Measurements from ENCODE around the gene SPECC1L. TPM values are rescaled to one million over a fixed set of nuclear protein-coding genes. Genes with fewer than 3 reads are reported as not detected.

The SPECC1L gene
- total RNA-seq, 1 donor from 2014 or later, result 21.9 TPM

DNA sequence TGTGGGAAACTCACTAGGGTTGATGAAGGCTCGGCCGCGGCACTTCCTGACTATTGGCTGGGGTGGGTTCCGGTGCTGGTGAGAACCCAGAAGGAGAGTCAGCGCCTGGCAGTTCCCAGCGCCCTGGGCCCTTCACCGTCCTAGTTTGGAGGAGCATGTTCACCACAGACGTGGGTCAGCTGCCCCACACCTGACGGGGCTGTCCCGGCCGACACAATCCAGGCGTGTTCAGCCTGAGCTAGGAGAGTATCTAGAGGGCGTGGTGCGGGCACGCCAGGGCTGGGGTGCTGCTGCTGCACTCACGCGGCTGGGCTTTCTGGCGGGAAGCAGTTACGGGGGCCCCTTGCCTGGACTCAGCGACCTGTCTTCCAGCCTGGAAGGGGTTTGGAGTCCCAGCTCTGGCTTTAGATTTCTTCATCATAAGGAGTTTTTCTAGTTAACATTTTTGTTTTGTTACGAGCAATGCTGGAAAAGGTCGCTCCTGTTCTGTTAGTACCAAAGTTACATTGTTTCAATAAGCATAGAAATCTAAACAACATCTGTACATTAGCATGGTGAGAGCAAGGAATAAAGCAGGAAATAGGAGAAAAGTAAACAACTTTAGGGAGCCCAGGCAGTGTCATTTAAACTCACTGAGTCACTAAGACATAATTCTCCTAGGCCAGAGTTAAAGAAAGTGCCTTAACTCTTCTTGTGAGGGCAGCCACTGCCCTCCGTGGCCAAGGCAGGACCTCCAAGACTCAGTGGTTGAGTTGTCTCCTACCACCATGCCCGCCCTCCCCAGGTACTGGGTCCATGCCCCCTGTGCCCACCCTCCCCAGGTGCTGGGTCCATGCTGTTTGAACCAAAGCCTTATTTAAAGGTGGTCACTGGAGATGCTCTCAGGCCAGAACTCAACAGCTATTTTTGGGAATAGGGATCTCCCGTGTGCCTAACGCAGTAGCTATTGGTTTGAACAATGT is 144.6 kb downstream of the SPECC1L start:
- peaks cover 26 to 39% (median 33%) of the 10 kb centered on the region in 3 donors for H3K36me3 ChIP-seq (ENCODE audit: control insufficient read depth in 3 of 3, insufficient read depth in 3 of 3, low read length in 3 of 3)
- no peak overlapping the region for H3K4me3 ChIP-seq (ENCODE audit: low read length in 3 of 3)
- no peaks in the 10 kb centered on the region for H3K27me3 ChIP-seq (ENCODE audit: control insufficient read depth in 3 of 3, insufficient read depth in 3 of 3, low read length in 3 of 3)
- no peak overlapping the region for H3K9ac ChIP-seq (ENCODE audit: low read depth in 1 of 3, low read length in 3 of 3)
- peaks cover 5 to 13% (median 10%) of the 10 kb centered on the region in 3 donors for H3K4me1 ChIP-seq (ENCODE audit: control insufficient read depth in 3 of 3, insufficient read depth in 3 of 3, low read length in 3 of 3)
- H3K27ac ChIP-seq (ENCODE audit: low read depth, low read length), result no peak overlapping the region
- H3K9me3 ChIP-seq (ENCODE audit: control insufficient read depth in 3 of 3, low read length in 3 of 3), result no peaks in the 10 kb centered on the region

DNA sequence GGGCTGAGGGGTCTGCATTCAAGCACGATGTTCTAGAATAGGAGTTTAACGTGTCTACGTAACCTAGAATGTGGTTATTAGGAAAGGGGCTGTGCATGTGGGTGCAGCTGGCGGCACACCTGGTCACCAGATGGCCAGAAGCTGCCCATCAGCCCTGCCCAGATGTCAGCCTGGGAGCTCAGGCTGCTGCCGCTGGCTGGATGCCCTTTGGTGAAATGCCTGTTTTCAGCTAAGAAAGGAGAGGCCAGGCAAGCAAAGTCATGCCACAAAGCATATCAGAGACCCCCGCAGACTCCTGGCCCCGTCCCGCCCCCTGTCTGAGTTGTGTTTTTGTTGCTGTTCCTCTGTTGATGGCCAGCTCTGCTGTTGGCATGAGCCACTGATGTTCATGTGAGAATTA is 145.5 kb downstream of the SPECC1L start:
- Histone ChIP-seq H3K9ac (ENCODE audit: low read depth in 1 of 3, low read length in 3 of 3) (no peak overlapping the region), H3K36me3 (ENCODE audit: control insufficient read depth in 3 of 3, insufficient read depth in 3 of 3, low read length in 3 of 3) (peaks cover 26 to 35% (median 33%) of the 10 kb centered on the region in 3 donors), H3K4me1 (ENCODE audit: control insufficient read depth in 3 of 3, insufficient read depth in 3 of 3, low read length in 3 of 3) (peaks cover 13 to 21% (median 18%) of the 10 kb centered on the region in 3 donors), H3K4me3 (ENCODE audit: low read length in 3 of 3) (no peak overlapping the region), H3K27ac (ENCODE audit: low read depth, low read length) (no peak overlapping the region), H3K27me3 (ENCODE audit: control insufficient read depth in 3 of 3, insufficient read depth in 3 of 3, low read length in 3 of 3) (peaks cover 0 to 3% (median 0%) of the 10 kb centered on the region in 3 donors), H3K9me3 (ENCODE audit: control insufficient read depth in 3 of 3, low read length in 3 of 3) (no peaks in the 10 kb centered on the region)

DNA sequence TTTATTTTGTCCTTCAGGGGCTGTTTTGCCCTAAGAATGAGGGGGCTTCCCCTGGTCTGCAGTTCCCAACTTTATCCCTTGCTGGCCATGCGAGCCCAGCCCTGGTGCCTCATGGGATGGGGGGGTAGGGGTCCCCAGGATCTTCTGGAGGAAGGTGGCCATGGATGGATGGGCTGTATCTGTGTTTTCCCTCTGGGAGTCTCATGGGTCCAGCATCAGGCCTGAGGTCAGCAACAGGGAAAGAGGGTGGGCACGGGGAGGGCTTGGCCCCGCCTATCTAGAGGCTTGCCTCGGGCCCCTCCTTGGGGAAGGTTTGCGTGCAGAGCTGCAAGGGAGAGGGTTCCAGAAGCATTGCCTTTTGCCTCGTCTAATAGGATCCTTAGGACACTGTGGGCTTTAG is 146.0 kb downstream of the SPECC1L start:
- H3K9me3 ChIP-seq (ENCODE audit: control insufficient read depth in 3 of 3, low read length in 3 of 3), result no peaks in the 10 kb centered on the region
- no peak overlapping the region for H3K4me3 ChIP-seq (ENCODE audit: low read length in 3 of 3)
- H3K27me3 ChIP-seq (ENCODE audit: control insufficient read depth in 3 of 3, insufficient read depth in 3 of 3, low read length in 3 of 3), result peaks cover 0 to 3% (median 0%) of the 10 kb centered on the region in 3 donors
- no peak overlapping the region for H3K27ac ChIP-seq (ENCODE audit: low read depth, low read length)
- H3K36me3 ChIP-seq (ENCODE audit: control insufficient read depth in 3 of 3, insufficient read depth in 3 of 3, low read length in 3 of 3), result peaks cover 24 to 34% (median 30%) of the 10 kb centered on the region in 3 donors
- no peak overlapping the region for H3K9ac ChIP-seq (ENCODE audit: low read depth in 1 of 3, low read length in 3 of 3)
- H3K4me1 ChIP-seq (ENCODE audit: control insufficient read depth in 3 of 3, insufficient read depth in 3 of 3, low read length in 3 of 3), result peaks cover 16 to 23% (median 22%) of the 10 kb centered on the region in 3 donors

DNA sequence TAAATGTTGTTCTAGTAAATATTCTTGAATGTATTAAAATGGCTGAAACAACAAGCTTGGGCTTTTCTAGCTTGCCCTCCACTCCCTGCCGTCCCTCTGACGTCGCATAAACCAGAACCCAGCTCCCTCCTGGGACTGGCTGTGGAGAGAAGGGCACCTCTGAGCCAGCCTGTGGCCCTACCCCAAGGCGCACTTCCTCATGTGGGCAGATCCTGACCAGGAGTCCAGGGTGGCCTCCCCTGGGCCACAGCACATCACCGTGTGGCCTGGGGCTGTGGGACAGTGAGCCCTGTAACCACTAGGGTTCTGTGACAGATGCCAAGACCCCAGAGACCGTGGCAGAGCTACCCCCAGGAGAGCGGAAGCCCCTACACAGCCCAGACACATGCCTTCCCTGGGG is 146.6 kb downstream of the SPECC1L start:
- peaks cover 23 to 30% (median 28%) of the 10 kb centered on the region in 3 donors for H3K36me3 ChIP-seq (ENCODE audit: control insufficient read depth in 3 of 3, insufficient read depth in 3 of 3, low read length in 3 of 3)
- H3K4me3 ChIP-seq (ENCODE audit: low read length in 3 of 3), result no peak overlapping the region
- H3K27ac ChIP-seq (ENCODE audit: low read depth, low read length), result no peak overlapping the region
- H3K27me3 ChIP-seq (ENCODE audit: control insufficient read depth in 3 of 3, insufficient read depth in 3 of 3, low read length in 3 of 3), result peaks cover 0 to 3% (median 0%) of the 10 kb centered on the region in 3 donors
- peaks cover 16 to 25% (median 23%) of the 10 kb centered on the region in 3 donors for H3K4me1 ChIP-seq (ENCODE audit: control insufficient read depth in 3 of 3, insufficient read depth in 3 of 3, low read length in 3 of 3)
- H3K9me3 ChIP-seq (ENCODE audit: control insufficient read depth in 3 of 3, low read length in 3 of 3), result no peaks in the 10 kb centered on the region
- H3K9ac ChIP-seq (ENCODE audit: low read depth in 1 of 3, low read length in 3 of 3), result no peak overlapping the region

DNA sequence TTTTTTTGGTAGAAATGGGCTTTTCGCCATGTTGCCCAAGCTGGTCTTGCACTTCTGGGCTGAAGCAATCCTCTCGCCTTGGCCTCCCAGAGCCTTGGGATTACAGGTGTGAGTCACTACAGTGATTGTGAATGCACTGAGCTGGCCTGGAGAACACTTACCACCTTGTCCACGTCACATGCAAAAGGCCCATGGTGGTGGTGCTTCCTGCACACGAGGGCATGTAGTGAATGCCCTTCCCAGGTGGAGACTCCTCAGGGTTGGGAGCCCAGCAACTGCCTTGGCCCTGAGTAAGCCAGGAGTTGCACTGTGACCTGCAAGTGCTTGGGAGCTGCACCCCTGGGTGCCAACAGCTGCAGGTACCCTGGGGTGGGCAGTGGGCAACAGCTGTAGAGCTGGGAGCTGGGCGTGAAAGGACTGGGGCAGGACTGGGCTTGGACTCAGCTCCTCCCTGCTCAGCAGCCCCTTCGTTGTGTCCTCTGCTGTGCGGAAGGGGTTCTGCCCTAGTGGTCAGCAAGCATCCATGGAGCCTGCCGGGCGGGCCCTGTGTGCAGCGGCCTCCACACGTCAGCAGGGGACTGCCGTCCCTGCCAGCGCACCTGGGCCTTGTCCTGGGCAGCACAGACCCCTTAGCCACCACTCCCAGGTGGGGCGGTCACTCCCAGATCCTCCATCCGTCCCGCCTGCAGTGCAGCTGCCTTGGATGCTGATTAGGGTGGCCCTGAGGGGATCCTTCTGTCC is 147.4 kb downstream of the SPECC1L start:
- H3K27ac ChIP-seq (ENCODE audit: low read depth, low read length), result no peak overlapping the region
- peaks cover 16 to 26% (median 25%) of the 10 kb centered on the region in 3 donors for H3K4me1 ChIP-seq (ENCODE audit: control insufficient read depth in 3 of 3, insufficient read depth in 3 of 3, low read length in 3 of 3)
- H3K9ac ChIP-seq (ENCODE audit: low read depth in 1 of 3, low read length in 3 of 3), result no peak overlapping the region
- H3K36me3 ChIP-seq (ENCODE audit: control insufficient read depth in 3 of 3, insufficient read depth in 3 of 3, low read length in 3 of 3), result peaks cover 20 to 25% (median 24%) of the 10 kb centered on the region in 3 donors
- no peak overlapping the region for H3K4me3 ChIP-seq (ENCODE audit: low read length in 3 of 3)
- no peaks in the 10 kb centered on the region for H3K9me3 ChIP-seq (ENCODE audit: control insufficient read depth in 3 of 3, low read length in 3 of 3)
- H3K27me3 ChIP-seq (ENCODE audit: control insufficient read depth in 3 of 3, insufficient read depth in 3 of 3, low read length in 3 of 3), result peaks cover 0 to 3% (median 0%) of the 10 kb centered on the region in 3 donors

DNA sequence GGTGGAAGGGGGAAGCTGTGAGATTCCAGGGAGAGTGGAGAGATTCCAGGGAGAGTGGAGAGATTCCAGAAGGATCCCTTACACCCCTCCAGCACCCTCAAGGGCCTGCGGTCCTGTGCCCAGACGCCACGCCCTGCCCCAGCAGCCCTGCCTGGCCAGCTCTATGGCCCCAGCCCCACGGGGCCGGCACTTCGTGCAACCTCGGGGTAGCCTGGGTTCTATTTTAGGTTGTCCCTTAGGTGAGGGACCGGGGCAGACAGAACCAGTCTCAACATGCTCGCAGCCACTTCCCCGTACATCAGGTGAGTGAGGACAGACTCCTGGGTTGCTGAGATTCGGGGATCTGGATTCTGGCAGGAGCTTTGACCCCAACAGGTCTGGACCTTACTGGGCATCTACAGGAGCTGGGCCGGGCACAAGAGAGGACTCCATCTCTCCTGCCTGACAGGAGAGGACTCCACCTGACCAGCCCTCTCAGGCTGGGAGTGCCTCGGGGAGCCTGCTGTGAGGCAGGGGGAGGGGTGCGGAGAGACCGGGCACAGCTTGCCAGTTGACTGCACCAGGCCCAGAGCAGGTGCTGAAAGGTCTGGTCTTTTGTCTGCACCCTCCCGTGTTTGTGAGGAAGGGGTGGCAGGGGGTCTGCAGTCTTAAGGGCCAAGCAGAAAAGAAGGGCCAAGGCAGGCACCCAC is 148.3 kb downstream of the SPECC1L start:
- H3K9me3 ChIP-seq (ENCODE audit: control insufficient read depth in 3 of 3, low read length in 3 of 3), result no peaks in the 10 kb centered on the region
- no peak overlapping the region for H3K27ac ChIP-seq (ENCODE audit: low read depth, low read length)
- peaks cover 17 to 24% (median 20%) of the 10 kb centered on the region in 3 donors for H3K36me3 ChIP-seq (ENCODE audit: control insufficient read depth in 3 of 3, insufficient read depth in 3 of 3, low read length in 3 of 3)
- no peak overlapping the region for H3K4me3 ChIP-seq (ENCODE audit: low read length in 3 of 3)
- peaks cover 16 to 26% (median 25%) of the 10 kb centered on the region in 3 donors for H3K4me1 ChIP-seq (ENCODE audit: control insufficient read depth in 3 of 3, insufficient read depth in 3 of 3, low read length in 3 of 3)
- H3K27me3 ChIP-seq (ENCODE audit: control insufficient read depth in 3 of 3, insufficient read depth in 3 of 3, low read length in 3 of 3), result peaks cover 0 to 3% (median 0%) of the 10 kb centered on the region in 3 donors
- no peak overlapping the region for H3K9ac ChIP-seq (ENCODE audit: low read depth in 1 of 3, low read length in 3 of 3)

DNA sequence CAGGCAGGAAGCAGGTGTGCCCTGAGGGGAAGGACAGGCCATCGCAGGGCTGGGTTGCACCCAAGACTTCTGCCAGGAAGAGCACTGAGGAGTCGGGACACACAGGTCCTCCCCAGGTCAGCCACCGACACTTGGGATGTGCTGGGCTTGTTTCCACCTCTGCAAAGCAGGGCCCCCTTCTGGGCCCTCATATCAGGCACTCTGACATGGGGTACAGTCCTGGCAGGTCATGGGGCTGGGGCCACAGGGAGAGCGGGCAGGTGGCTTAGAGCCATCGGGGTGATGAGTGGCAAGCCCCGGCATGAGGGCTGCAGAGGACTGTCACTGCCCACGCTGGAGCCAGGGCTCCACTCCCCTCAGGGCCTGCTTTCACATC is 148.8 kb downstream of the SPECC1L start:
- Histone ChIP-seq H3K9me3 (ENCODE audit: control insufficient read depth in 3 of 3, low read length in 3 of 3) (no peaks in the 10 kb centered on the region), H3K27ac (ENCODE audit: low read depth, low read length) (no peak overlapping the region), H3K4me3 (ENCODE audit: low read length in 3 of 3) (no peak overlapping the region), H3K4me1 (ENCODE audit: control insufficient read depth in 3 of 3, insufficient read depth in 3 of 3, low read length in 3 of 3) (peaks cover 16 to 26% (median 25%) of the 10 kb centered on the region in 3 donors), H3K36me3 (ENCODE audit: control insufficient read depth in 3 of 3, insufficient read depth in 3 of 3, low read length in 3 of 3) (peaks cover 16 to 22% (median 16%) of the 10 kb centered on the region in 3 donors), H3K27me3 (ENCODE audit: control insufficient read depth in 3 of 3, insufficient read depth in 3 of 3, low read length in 3 of 3) (peaks cover 0 to 6% (median 5%) of the 10 kb centered on the region in 3 donors), H3K9ac (ENCODE audit: low read depth in 1 of 3, low read length in 3 of 3) (no peak overlapping the region)

DNA sequence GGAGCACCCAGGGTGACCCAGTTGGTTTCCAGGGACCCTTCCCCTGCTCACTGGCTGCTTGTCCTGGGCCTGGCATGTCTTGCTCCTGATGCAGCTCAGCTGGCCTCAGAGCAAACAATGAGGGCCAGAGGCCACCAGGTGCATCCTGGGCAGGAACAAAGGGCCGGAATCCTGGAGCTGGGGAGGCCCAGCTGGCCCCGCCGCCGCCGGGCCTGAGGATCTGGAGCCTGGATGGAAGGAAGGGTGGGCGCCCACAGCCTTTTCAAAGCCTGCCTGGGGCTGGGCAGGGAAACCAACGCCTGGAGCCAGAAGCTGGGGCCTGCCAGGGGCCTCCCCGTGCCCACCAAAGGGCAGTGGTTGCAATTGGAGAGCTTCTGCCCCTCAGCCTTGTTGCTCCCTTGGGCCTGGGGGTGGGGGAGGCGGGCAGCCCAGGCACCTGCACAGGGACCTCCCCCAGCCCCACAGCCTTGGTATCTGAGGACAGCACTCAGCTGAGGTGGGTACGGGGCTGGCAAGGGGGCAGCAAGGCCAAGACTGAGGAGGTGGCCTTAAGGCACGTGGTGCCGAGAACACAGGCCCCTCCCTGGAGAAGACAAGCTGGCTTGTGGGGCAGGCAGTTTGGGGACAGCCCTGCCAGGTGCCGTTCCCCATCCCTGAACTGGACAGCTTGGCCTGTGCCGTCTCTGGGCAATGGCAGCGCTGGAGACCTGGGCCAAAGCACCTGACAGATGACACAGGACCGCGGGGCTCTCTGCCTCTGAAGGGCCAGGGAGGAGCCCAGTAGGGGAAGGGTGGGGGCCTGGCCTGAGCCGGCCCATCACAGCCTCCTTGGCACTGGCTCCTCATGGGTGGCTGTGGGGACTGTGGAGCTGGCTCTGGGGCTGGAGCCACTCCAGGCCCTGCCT is 149.7 kb downstream of the SPECC1L start:
- no peak overlapping the region for H3K27ac ChIP-seq (ENCODE audit: low read depth, low read length)
- no peaks in the 10 kb centered on the region for H3K9me3 ChIP-seq (ENCODE audit: control insufficient read depth in 3 of 3, low read length in 3 of 3)
- peaks cover 16 to 26% (median 25%) of the 10 kb centered on the region in 3 donors for H3K4me1 ChIP-seq (ENCODE audit: control insufficient read depth in 3 of 3, insufficient read depth in 3 of 3, low read length in 3 of 3)
- peaks cover 0 to 10% (median 10%) of the 10 kb centered on the region in 3 donors for H3K27me3 ChIP-seq (ENCODE audit: control insufficient read depth in 3 of 3, insufficient read depth in 3 of 3, low read length in 3 of 3)
- peaks cover 8 to 15% (median 9%) of the 10 kb centered on the region in 3 donors for H3K36me3 ChIP-seq (ENCODE audit: control insufficient read depth in 3 of 3, insufficient read depth in 3 of 3, low read length in 3 of 3)
- peak overlapping the region in 1 of 3 donors; percentile 54 for H3K9ac ChIP-seq (ENCODE audit: low read depth in 1 of 3, low read length in 3 of 3)
- peak overlapping the region in 1 of 3 donors; percentile 22 for H3K4me3 ChIP-seq (ENCODE audit: low read length in 3 of 3)

DNA sequence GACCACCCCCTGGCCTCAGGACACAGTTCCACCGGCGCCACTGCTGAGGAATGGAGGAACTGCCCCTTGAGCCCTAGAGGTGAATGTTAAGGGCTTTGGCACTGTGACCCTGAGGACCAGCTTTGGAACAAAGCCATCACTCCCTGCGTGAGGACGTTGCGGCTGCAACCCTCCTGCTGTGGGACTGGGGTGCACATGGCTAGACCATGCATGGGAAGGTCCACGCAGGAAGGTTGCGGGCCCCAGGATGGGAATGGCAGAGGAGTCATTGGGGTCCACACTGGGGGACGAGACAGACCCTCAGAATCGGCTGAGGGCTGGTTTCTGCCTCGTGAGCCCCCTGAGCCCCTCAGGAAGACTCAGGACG is 150.3 kb downstream of the SPECC1L start:
- Histone ChIP-seq H3K27me3 (ENCODE audit: control insufficient read depth in 3 of 3, insufficient read depth in 3 of 3, low read length in 3 of 3) (peaks cover 0 to 10% (median 10%) of the 10 kb centered on the region in 3 donors), H3K9ac (ENCODE audit: low read depth in 1 of 3, low read length in 3 of 3) (no peak overlapping the region), H3K4me3 (ENCODE audit: low read length in 3 of 3) (no peak overlapping the region), H3K27ac (ENCODE audit: low read depth, low read length) (no peak overlapping the region), H3K9me3 (ENCODE audit: control insufficient read depth in 3 of 3, low read length in 3 of 3) (no peaks in the 10 kb centered on the region), H3K4me1 (ENCODE audit: control insufficient read depth in 3 of 3, insufficient read depth in 3 of 3, low read length in 3 of 3) (peaks cover 16 to 26% (median 25%) of the 10 kb centered on the region in 3 donors), H3K36me3 (ENCODE audit: control insufficient read depth in 3 of 3, insufficient read depth in 3 of 3, low read length in 3 of 3) (peaks cover 2 to 12% (median 8%) of the 10 kb centered on the region in 3 donors)
